HG02943 (cell line): ENCODE data around the gene CP.
"Not testable (repeated sequence)": the region's sequence is repeated elsewhere in the genome, so short reads cannot be mapped to it uniquely, and the experiment has no call there.

Source experiments
- ATAC-seq: cut with Tn5 transposase; IDR thresholded peaks from one replicate; pipeline ENCODE4 v1.9.1; 2021; ENCODE audit warnings: mild to moderate bottlenecking, low read depth, moderate library complexity; ENCODE audit not compliant: unreplicated experiment

Gene CP

GRCh38 chr3:149221783-149222517 lies at the start of gene CP:
TSS of gene CP (minus strand) at chr3:149221829. CDS start at chr3:149221792, 37 bp downstream.
- no peak for ATAC-seq

GRCh38 chr3:149270180-149270579 lies 48.6 kb upstream of the CP start:
- no peak for ATAC-seq

GRCh38 chr3:149269687-149270086 lies 48.1 kb upstream of the CP start:
- no peak for ATAC-seq

- ATAC-seq, result no peak
Observed at GRCh38 chr3:149267565-149267964, 45.9 kb upstream of the CP start.

- no peak for ATAC-seq
Observed at GRCh38 chr3:149266736-149267135, 45.1 kb upstream of the CP start.

- ATAC-seq, result no peak
Observed at GRCh38 chr3:149263856-149264255, 42.2 kb upstream of the CP start.

GRCh38 chr3:149258714-149259113 lies 37.1 kb upstream of the CP start:
- no peak for ATAC-seq

- ATAC-seq, result no peak
Observed at GRCh38 chr3:149258298-149258697, 36.7 kb upstream of the CP start.

GRCh38 chr3:149252272-149252671 lies 30.6 kb upstream of the CP start:
- ATAC-seq, result no peak

- no peak for ATAC-seq
Observed at GRCh38 chr3:149251186-149251585, 29.6 kb upstream of the CP start.

- peak; percentile 51 for ATAC-seq
Observed at GRCh38 chr3:149247929-149248691, 26.5 kb upstream of the CP start.

GRCh38 chr3:149247008-149247710 lies 25.5 kb upstream of the CP start:
- ATAC-seq, result no peak

GRCh38 chr3:149245738-149246451 lies 24.3 kb upstream of the CP start:
- ATAC-seq, result peak; percentile 69

GRCh38 chr3:149243540-149243939 lies 21.9 kb upstream of the CP start:
- ATAC-seq, result no peak

GRCh38 chr3:149239357-149239936 lies 17.8 kb upstream of the CP start:
- ATAC-seq, result no peak

GRCh38 chr3:149238268-149238667 lies 16.6 kb upstream of the CP start:
- not testable (repeated sequence) for ATAC-seq

- no peak for ATAC-seq
Observed at GRCh38 chr3:149235599-149236424, 14.2 kb upstream of the CP start.

- ATAC-seq, result no peak
Observed at GRCh38 chr3:149234671-149235245, 13.1 kb upstream of the CP start.

- ATAC-seq, result no peak
Observed at GRCh38 chr3:149233323-149233722, 11.7 kb upstream of the CP start.
